Glutamatergic neuron (in vitro differentiated cells): ENCODE results near the gene NCEH1. TPM values are rescaled to one million over a fixed set of nuclear protein-coding genes. Genes with fewer than 3 reads are reported as not detected.

Experiments
- DNase-seq: peaks from one replicate; pipeline ENCODE4 v3.0.0; 2022
- H3K27ac Mint-ChIP-seq: one replicate; pipeline ENCODE4 v1.8.0; 2020; ENCODE audit warnings: mild to moderate bottlenecking, mixed read lengths, inconsistent platforms; ENCODE audit not compliant: unreplicated experiment
- H3K27me3 Mint-ChIP-seq: one replicate; pipeline ENCODE4 v1.8.0; 2020; ENCODE audit warnings: mild to moderate bottlenecking, moderate library complexity, mixed read lengths, inconsistent platforms; ENCODE audit not compliant: unreplicated experiment
- H3K36me3 Mint-ChIP-seq: one replicate; pipeline ENCODE4 v1.8.0; 2020; ENCODE audit warnings: mild to moderate bottlenecking, mixed read lengths, inconsistent platforms; ENCODE audit not compliant: unreplicated experiment
- H3K4me1 Mint-ChIP-seq: one replicate; pipeline ENCODE4 v1.8.0; 2020; ENCODE audit warnings: mild to moderate bottlenecking, low read depth, mixed read lengths, inconsistent platforms; ENCODE audit not compliant: unreplicated experiment
- H3K4me3 Mint-ChIP-seq: one replicate; pipeline ENCODE4 v1.8.0; 2020; ENCODE audit warnings: mild to moderate bottlenecking, mixed read lengths, inconsistent platforms; ENCODE audit not compliant: unreplicated experiment
- H3K9me3 Mint-ChIP-seq: one replicate; pipeline ENCODE4 v1.8.0; 2020; ENCODE audit warnings: mild to moderate bottlenecking, moderate library complexity, mixed read lengths, inconsistent platforms; ENCODE audit not compliant: unreplicated experiment
- total RNA-seq: library from RNA; stranded (reverse); fragmentation: NEBNext Ultra II Directional; extraction: Animal tissue kit (Norgen Biotek cat#: 25700); gene quantifications from one replicate; pipeline ENCODE4 v1.2.1, GENCODE V29; 2021; ENCODE audit not compliant: unreplicated experiment
- TF ChIP-seq, protein P1 (sequence below): fragments of 200-600 bp; sonication (generic); IDR thresholded peaks from one replicate; pipeline ENCODE4 v1.5.0; 2021; ENCODE audit not compliant: partially characterized antibody, unreplicated experiment

The NCEH1 gene
- total RNA-seq, 1 donor from 2014 or later: 1.5 TPM

DNA sequence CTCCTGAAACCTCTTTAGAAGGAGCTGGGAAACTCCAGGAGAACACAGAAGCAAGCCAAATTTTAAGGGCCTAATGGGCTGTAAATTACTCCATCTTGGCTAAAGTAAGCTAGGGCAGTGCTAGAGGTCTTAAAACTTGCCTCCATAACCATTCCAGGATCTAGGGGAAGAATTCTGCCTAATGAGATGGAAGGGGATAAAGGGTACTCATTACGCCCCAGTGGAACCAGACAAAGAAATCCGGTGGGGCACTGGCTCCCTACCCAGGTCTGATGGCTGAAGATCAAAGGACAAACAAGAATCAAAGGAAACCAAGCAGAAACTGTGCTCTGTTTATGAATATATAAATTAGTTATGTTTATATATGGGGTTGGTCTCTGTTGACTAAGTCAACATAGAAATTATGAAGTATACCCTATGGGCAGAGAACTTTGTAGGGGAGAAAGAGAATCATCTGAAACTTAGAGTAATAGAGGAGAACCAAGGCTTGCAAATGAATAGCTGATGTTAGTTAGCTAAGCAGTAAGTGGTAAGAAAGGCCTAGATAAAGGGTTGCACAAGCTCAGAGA lies 57.8 kb downstream of the NCEH1 start:
- Mint-ChIP-seq H3K9me3 (no peaks in the 10 kb centered on the region), H3K4me1 (no peaks in the 10 kb centered on the region), H3K27ac (no peak overlapping the region), H3K36me3 (no peaks in the 10 kb centered on the region), H3K4me3 (no peak overlapping the region), H3K27me3 (no peaks in the 10 kb centered on the region)
- DNase-seq: no peak
- TF ChIP-seq, protein P1, sequence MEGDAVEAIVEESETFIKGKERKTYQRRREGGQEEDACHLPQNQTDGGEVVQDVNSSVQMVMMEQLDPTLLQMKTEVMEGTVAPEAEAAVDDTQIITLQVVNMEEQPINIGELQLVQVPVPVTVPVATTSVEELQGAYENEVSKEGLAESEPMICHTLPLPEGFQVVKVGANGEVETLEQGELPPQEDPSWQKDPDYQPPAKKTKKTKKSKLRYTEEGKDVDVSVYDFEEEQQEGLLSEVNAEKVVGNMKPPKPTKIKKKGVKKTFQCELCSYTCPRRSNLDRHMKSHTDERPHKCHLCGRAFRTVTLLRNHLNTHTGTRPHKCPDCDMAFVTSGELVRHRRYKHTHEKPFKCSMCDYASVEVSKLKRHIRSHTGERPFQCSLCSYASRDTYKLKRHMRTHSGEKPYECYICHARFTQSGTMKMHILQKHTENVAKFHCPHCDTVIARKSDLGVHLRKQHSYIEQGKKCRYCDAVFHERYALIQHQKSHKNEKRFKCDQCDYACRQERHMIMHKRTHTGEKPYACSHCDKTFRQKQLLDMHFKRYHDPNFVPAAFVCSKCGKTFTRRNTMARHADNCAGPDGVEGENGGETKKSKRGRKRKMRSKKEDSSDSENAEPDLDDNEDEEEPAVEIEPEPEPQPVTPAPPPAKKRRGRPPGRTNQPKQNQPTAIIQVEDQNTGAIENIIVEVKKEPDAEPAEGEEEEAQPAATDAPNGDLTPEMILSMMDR: no peak

- H3K27me3 Mint-ChIP-seq: no peaks in the 10 kb centered on the region
- no peaks in the 10 kb centered on the region for H3K4me1 Mint-ChIP-seq
- no peak overlapping the region for H3K27ac Mint-ChIP-seq
- no peaks in the 10 kb centered on the region for H3K9me3 Mint-ChIP-seq
- TF ChIP-seq, protein P1: no peak
- H3K36me3 Mint-ChIP-seq: no peaks in the 10 kb centered on the region
- no peak for DNase-seq
- no peak overlapping the region for H3K4me3 Mint-ChIP-seq
Measured at GRCh38 chr3:172651936-172652625, 58.8 kb downstream of the NCEH1 start.

- DNase-seq: no peak
- no peak overlapping the region for H3K4me3 Mint-ChIP-seq
- H3K36me3 Mint-ChIP-seq: no peaks in the 10 kb centered on the region
- no peaks in the 10 kb centered on the region for H3K9me3 Mint-ChIP-seq
- TF ChIP-seq, protein P1: no peak
- no peaks in the 10 kb centered on the region for H3K27me3 Mint-ChIP-seq
- H3K4me1 Mint-ChIP-seq: no peaks in the 10 kb centered on the region
- no peak overlapping the region for H3K27ac Mint-ChIP-seq
Measured at GRCh38 chr3:172649987-172650386, 60.9 kb downstream of the NCEH1 start.

DNA sequence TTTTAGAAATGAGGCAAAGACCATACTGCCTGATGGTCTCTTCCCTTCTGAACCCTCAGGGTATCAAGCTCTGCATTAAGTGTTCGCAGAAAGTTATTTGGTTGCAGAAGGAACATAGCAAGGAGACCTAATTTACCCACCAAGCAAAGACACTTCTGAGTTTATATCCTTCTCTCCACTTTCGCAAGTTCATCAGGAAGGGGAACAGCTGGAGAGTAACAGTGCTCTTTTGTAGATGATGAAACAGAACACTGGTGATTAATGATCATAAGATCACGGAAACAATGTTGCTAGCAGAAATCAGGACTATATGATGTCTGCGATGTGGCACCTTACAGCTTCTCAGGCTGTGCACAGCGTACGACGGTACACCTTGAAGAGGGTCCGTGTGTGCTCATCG lies 62.1 kb downstream of the NCEH1 start:
- H3K4me3 Mint-ChIP-seq: no peak overlapping the region
- no peaks in the 10 kb centered on the region for H3K4me1 Mint-ChIP-seq
- no peaks in the 10 kb centered on the region for H3K9me3 Mint-ChIP-seq
- TF ChIP-seq, protein P1: no peak
- DNase-seq: no peak
- H3K27me3 Mint-ChIP-seq: no peaks in the 10 kb centered on the region
- no peak overlapping the region for H3K27ac Mint-ChIP-seq
- H3K36me3 Mint-ChIP-seq: no peaks in the 10 kb centered on the region

DNA sequence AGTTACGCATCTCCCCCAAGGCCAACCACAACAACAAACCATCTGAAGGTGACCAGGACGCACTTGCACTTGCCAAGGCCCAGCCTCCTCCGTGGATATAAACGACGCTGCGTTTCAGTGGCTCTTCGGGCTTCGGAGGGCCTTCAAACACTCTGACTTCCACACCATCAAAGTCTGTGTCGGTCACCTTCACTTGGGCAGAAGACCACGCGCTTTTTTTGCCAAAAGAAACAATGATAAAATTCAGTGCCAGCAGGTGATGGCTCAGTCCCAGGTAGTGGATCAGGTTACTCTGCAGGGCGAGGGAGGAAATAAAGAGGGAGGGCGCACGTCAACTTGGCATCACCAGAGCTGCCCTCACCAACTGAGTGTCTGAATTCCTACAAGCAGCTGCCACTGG lies 63.0 kb downstream of the NCEH1 start:
- no peak for DNase-seq
- H3K4me3 Mint-ChIP-seq: no peak overlapping the region
- H3K36me3 Mint-ChIP-seq: no peaks in the 10 kb centered on the region
- no peak overlapping the region for H3K27ac Mint-ChIP-seq
- TF ChIP-seq, protein P1: no peak
- H3K9me3 Mint-ChIP-seq: no peaks in the 10 kb centered on the region
- H3K27me3 Mint-ChIP-seq: no peaks in the 10 kb centered on the region
- no peaks in the 10 kb centered on the region for H3K4me1 Mint-ChIP-seq
